ENCODE results near the gene WDR55. TPM values are rescaled to one million over a fixed set of nuclear protein-coding genes. Genes with fewer than 3 reads are reported as not detected.
A peak's percentile ranks its signal among the peaks of the same experiment; 100 is the strongest.

The WDR55 gene
- total and polyA plus RNA-seq, 2 of the 13 experiments (the other 11 are each of a cell fraction or from before 2014, with no cell fraction given), result 17.7 to 18.2 TPM

DNA sequence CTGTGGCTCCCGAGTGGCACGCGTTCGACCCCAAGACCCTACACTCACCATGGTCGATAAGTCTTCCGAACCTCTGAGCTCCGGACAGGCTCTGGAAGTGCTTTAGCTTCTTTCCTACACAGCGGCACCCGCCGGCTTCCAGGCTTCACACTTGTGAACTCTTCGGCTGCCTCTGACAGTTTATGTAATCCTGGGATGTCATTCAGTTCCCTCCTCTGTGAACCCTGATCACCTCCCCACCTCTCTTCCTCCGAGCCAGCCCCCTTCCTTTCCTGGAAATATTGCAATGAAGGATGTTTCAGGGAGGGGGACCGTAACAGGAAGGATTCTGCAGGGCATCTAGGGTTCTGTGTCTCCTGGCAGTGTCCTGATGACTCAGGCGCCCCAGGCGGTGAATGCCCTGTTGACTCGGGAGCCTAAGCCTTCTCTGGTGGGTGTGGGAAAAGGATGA, 31.7 kb upstream of the WDR55 start, which contains the start of gene CD14 (continued):
- TF ChIP-seq, protein P1, sequence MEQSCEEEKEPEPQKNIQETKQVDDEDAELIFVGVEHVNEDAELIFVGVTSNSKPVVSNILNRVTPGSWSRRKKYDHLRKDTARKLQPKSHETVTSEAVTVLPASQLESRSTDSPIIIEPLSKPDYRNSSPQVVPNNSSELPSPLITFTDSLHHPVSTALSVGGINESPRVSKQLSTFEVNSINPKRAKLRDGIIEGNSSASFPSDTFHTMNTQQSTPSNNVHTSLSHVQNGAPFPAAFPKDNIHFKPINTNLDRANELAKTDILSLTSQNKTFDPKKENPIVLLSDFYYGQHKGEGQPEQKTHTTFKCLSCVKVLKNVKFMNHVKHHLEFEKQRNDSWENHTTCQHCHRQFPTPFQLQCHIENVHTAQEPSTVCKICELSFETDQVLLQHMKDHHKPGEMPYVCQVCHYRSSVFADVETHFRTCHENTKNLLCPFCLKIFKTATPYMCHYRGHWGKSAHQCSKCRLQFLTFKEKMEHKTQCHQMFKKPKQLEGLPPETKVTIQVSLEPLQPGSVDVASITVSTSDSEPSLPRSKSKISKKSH (CRISPR knock-in tag; IDR thresholded peaks at IDR 0.05; ENCODE audit: borderline replicate concordance), result no peak
- TF ChIP-seq NCOA5 (CRISPR knock-in tag; IDR thresholded peaks at IDR 0.05) (no peak), ZNF124 (CRISPR knock-in tag; IDR thresholded peaks at IDR 0.05) (no peak), ZNF879 (CRISPR knock-in tag; IDR thresholded peaks at IDR 0.05) (no peak), FOXA1 (IDR thresholded peaks at IDR 0.05) (no peak), FOXA1 (CRISPR knock-in tag; IDR thresholded peaks at IDR 0.05) (peak; percentile 50; the same call in 1 of the 2 replicates), ZNF292 (CRISPR knock-in tag; IDR thresholded peaks at IDR 0.05; ENCODE audit: borderline replicate concordance, low read depth) (peak; percentile 47; the same call in 1 of the 2 replicates), ZNF44 (CRISPR knock-in tag; IDR thresholded peaks at IDR 0.05) (no peak), TCF12 (IDR thresholded peaks at IDR 0.05) (no peak), TCF12 (CRISPR knock-in tag; IDR thresholded peaks at IDR 0.05) (no peak), FOXM1 (CRISPR knock-in tag; IDR thresholded peaks at IDR 0.05) (no peak), TCF7L2 (IDR thresholded peaks at IDR 0.05; ENCODE audit: low read depth, low read length) (no peak), ZNF747 (CRISPR knock-in tag; IDR thresholded peaks at IDR 0.05; ENCODE audit: borderline replicate concordance) (0 out of 2 replicates have a peak, but pooled peaks have one; percentile 61), ZNF550 (CRISPR knock-in tag; IDR thresholded peaks at IDR 0.05; ENCODE audit: borderline replicate concordance) (no peak), SP5 (CRISPR knock-in tag; IDR thresholded peaks at IDR 0.05; ENCODE audit: borderline replicate concordance, low read depth) (peak; percentile 50; the same call in 1 of the 2 replicates), ZNF335 (CRISPR knock-in tag; IDR thresholded peaks at IDR 0.05) (peak; percentile 38; the same call in 1 of the 2 replicates)
- TF ChIP-seq, protein P2, sequence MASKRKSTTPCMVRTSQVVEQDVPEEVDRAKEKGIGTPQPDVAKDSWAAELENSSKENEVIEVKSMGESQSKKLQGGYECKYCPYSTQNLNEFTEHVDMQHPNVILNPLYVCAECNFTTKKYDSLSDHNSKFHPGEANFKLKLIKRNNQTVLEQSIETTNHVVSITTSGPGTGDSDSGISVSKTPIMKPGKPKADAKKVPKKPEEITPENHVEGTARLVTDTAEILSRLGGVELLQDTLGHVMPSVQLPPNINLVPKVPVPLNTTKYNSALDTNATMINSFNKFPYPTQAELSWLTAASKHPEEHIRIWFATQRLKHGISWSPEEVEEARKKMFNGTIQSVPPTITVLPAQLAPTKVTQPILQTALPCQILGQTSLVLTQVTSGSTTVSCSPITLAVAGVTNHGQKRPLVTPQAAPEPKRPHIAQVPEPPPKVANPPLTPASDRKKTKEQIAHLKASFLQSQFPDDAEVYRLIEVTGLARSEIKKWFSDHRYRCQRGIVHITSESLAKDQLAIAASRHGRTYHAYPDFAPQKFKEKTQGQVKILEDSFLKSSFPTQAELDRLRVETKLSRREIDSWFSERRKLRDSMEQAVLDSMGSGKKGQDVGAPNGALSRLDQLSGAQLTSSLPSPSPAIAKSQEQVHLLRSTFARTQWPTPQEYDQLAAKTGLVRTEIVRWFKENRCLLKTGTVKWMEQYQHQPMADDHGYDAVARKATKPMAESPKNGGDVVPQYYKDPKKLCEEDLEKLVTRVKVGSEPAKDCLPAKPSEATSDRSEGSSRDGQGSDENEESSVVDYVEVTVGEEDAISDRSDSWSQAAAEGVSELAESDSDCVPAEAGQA (IDR thresholded peaks at IDR 0.05; ENCODE audit: low read depth), result no peak
- TF ChIP-seq, protein P2 (CRISPR knock-in tag; IDR thresholded peaks at IDR 0.05; ENCODE audit: borderline replicate concordance), result no peak
- TF ChIP-seq, protein P3, sequence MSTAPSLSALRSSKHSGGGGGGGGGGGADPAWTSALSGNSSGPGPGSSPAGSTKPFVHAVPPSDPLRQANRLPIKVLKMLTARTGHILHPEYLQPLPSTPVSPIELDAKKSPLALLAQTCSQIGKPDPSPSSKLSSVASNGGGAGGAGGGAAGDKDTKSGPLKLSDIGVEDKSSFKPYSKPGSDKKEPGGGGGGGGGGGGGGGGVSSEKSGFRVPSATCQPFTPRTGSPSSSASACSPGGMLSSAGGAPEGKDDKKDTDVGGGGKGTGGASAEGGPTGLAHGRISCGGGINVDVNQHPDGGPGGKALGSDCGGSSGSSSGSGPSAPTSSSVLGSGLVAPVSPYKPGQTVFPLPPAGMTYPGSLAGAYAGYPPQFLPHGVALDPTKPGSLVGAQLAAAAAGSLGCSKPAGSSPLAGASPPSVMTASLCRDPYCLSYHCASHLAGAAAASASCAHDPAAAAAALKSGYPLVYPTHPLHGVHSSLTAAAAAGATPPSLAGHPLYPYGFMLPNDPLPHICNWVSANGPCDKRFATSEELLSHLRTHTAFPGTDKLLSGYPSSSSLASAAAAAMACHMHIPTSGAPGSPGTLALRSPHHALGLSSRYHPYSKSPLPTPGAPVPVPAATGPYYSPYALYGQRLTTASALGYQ (CRISPR knock-in tag; IDR thresholded peaks at IDR 0.05), result no peak
- TF ChIP-seq, protein P4, sequence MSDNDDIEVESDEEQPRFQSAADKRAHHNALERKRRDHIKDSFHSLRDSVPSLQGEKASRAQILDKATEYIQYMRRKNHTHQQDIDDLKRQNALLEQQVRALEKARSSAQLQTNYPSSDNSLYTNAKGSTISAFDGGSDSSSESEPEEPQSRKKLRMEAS (IDR thresholded peaks at IDR 0.05), result 0 out of 2 replicates have a peak, but pooled peaks have one; percentile 28
- TF ChIP-seq, protein P5, sequence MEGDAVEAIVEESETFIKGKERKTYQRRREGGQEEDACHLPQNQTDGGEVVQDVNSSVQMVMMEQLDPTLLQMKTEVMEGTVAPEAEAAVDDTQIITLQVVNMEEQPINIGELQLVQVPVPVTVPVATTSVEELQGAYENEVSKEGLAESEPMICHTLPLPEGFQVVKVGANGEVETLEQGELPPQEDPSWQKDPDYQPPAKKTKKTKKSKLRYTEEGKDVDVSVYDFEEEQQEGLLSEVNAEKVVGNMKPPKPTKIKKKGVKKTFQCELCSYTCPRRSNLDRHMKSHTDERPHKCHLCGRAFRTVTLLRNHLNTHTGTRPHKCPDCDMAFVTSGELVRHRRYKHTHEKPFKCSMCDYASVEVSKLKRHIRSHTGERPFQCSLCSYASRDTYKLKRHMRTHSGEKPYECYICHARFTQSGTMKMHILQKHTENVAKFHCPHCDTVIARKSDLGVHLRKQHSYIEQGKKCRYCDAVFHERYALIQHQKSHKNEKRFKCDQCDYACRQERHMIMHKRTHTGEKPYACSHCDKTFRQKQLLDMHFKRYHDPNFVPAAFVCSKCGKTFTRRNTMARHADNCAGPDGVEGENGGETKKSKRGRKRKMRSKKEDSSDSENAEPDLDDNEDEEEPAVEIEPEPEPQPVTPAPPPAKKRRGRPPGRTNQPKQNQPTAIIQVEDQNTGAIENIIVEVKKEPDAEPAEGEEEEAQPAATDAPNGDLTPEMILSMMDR (CRISPR knock-in tag; IDR thresholded peaks at IDR 0.05), result peak; percentile 46

Data from HepG2 (cell line).